ENCODE results near the gene PARVG.

- no peak for TF ChIP-seq POLR2A (IDR thresholded peaks at IDR 0.05)
- no peak for TF ChIP-seq CTCF (IDR thresholded peaks at IDR 0.05)
These were observed 10.3 kb downstream of the PARVG start for GRCh38 chr22:44191036-44191454.

All from breast epithelium (tissue), 3 donors.